Type B pancreatic cell (in vitro differentiated cells): ENCODE data around the gene OR4D2. TPM values are rescaled to one million over a fixed set of nuclear protein-coding genes. Genes with fewer than 3 reads are reported as not detected.

Experiments used
- DNase-seq: peaks from one replicate; pipeline ENCODE4 v3.0.0; 2021; ENCODE audit warnings: mixed read lengths; ENCODE audit not compliant: unreplicated experiment; ENCODE audit errors: extremely low spot score
- H3K27ac Mint-ChIP-seq: 2 replicates; pipeline ENCODE4 v1.8.0; 2021; ENCODE audit warnings: mild to moderate bottlenecking, mixed read lengths
- H3K27me3 Mint-ChIP-seq: 2 replicates; pipeline ENCODE4 v1.8.0; 2021; ENCODE audit warnings: mixed read lengths
- H3K36me3 Mint-ChIP-seq: 2 replicates; pipeline ENCODE4 v1.8.0; 2021; ENCODE audit warnings: mixed read lengths
- H3K4me1 Mint-ChIP-seq: one replicate; pipeline ENCODE4 v1.8.0; 2021; ENCODE audit warnings: mixed read lengths; ENCODE audit not compliant: unreplicated experiment
- H3K4me3 Mint-ChIP-seq: 2 replicates; pipeline ENCODE4 v1.8.0; 2021; ENCODE audit warnings: mild to moderate bottlenecking, mixed read lengths
- H3K9me3 Mint-ChIP-seq: 2 replicates; pipeline ENCODE4 v1.8.0; 2021; ENCODE audit warnings: mixed read lengths
- CTCF ChIP-seq: fragments of 200-600 bp; sonication (generic); conservative IDR thresholded peaks from 2 replicates; pipeline ENCODE4 v1.5.0; 2021; ENCODE audit warnings: antibody characterized with exemption, mild to moderate bottlenecking
- total RNA-seq: library from RNA; stranded (reverse); gene quantifications from 2 replicates; pipeline ENCODE4 v1.2.1, GENCODE V29; 2021; ENCODE audit warnings: low replicate concordance

Gene OR4D2
- total RNA-seq, 1 donor from 2014 or later = not detected

GRCh38 chr17:58176200-58176599, 9.4 kb downstream of the OR4D2 start:
- Mint-ChIP-seq H3K4me3 (no peak overlapping the region), H3K9me3 (no peaks in the 10 kb centered on the region), H3K4me1 (no peaks in the 10 kb centered on the region), H3K27ac (no peak overlapping the region), H3K27me3 (peaks cover 54% of the 10 kb centered on the region), H3K36me3 (no peaks in the 10 kb centered on the region)
- DNase-seq = no peak
- no peak for TF ChIP-seq CTCF

- no peak for DNase-seq
- Mint-ChIP-seq H3K4me3 (no peak overlapping the region), H3K27me3 (peaks cover 34% of the 10 kb centered on the region), H3K9me3 (no peaks in the 10 kb centered on the region), H3K36me3 (no peaks in the 10 kb centered on the region), H3K27ac (no peak overlapping the region), H3K4me1 (peaks cover 6% of the 10 kb centered on the region)
- no peak for TF ChIP-seq CTCF
Observed at GRCh38 chr17:58181796-58182195, 15.0 kb downstream of the OR4D2 start.

- DNase-seq = no peak
- Mint-ChIP-seq H3K27ac (no peak overlapping the region), H3K36me3 (no peaks in the 10 kb centered on the region), H3K4me1 (peaks cover 6% of the 10 kb centered on the region), H3K27me3 (peaks cover 40% of the 10 kb centered on the region), H3K4me3 (no peak overlapping the region), H3K9me3 (no peaks in the 10 kb centered on the region)
- no peak for TF ChIP-seq CTCF
Observed at GRCh38 chr17:58183514-58183913, 16.7 kb downstream of the OR4D2 start.

GRCh38 chr17:58184308-58184985, 17.7 kb downstream of the OR4D2 start:
- no peak for TF ChIP-seq CTCF
- no peaks in the 10 kb centered on the region for H3K9me3 Mint-ChIP-seq
- H3K27me3 Mint-ChIP-seq = peaks cover 40% of the 10 kb centered on the region
- H3K4me3 Mint-ChIP-seq = no peak overlapping the region
- no peak overlapping the region for H3K27ac Mint-ChIP-seq
- DNase-seq = no peak
- H3K36me3 Mint-ChIP-seq = no peaks in the 10 kb centered on the region
- peaks cover 6% of the 10 kb centered on the region for H3K4me1 Mint-ChIP-seq

- no peaks in the 10 kb centered on the region for H3K9me3 Mint-ChIP-seq
- H3K36me3 Mint-ChIP-seq = no peaks in the 10 kb centered on the region
- H3K27me3 Mint-ChIP-seq = peaks cover 44% of the 10 kb centered on the region
- no peak overlapping the region for H3K4me3 Mint-ChIP-seq
- DNase-seq = no peak
- H3K4me1 Mint-ChIP-seq = peaks cover 6% of the 10 kb centered on the region
- TF ChIP-seq CTCF = no peak
- H3K27ac Mint-ChIP-seq = no peak overlapping the region
Observed at GRCh38 chr17:58184986-58185761, 18.4 kb downstream of the OR4D2 start.
